KMS-11 (cell line): ENCODE results near the gene CC2D2B.
"Not testable (repeated sequence)": the region's sequence is repeated elsewhere in the genome, so short reads cannot be mapped to it uniquely, and the experiment has no call there.

Source experiments
- H2AFZ ChIP-seq: fragments of 200-600 bp; sonication (generic); 2 replicates; pipeline ENCODE4 v1.6.1; 2016; ENCODE audit warnings: antibody characterized with exemption, mixed run types, low read depth
- H3K27ac ChIP-seq: fragments of 200-600 bp; sonication (generic); 2 replicates; pipeline ENCODE4 v1.6.1; 2016; ENCODE audit warnings: mild to moderate bottlenecking, mixed run types
- H3K27me3 ChIP-seq: fragments of 200-600 bp; sonication (generic); 2 replicates; pipeline ENCODE4 v1.6.1; 2017; ENCODE audit warnings: mild to moderate bottlenecking, low read depth, mixed run types, moderate library complexity; ENCODE audit not compliant: insufficient read depth
- H3K36me3 ChIP-seq: fragments of 200-600 bp; sonication (generic); 2 replicates; pipeline ENCODE4 v1.6.1; 2017; ENCODE audit warnings: mild to moderate bottlenecking, mixed run types; ENCODE audit not compliant: insufficient read depth
- H3K4me1 ChIP-seq: fragments of 200-600 bp; sonication (generic); 2 replicates; pipeline ENCODE4 v1.6.1; 2016; ENCODE audit warnings: mild to moderate bottlenecking, low read depth, mixed run types; ENCODE audit not compliant: poor library complexity, severe bottlenecking
- H3K4me2 ChIP-seq: fragments of 200-600 bp; sonication (generic); 2 replicates; pipeline ENCODE4 v1.7.0; 2016; ENCODE audit warnings: mild to moderate bottlenecking, mixed run types
- H3K4me3 ChIP-seq: fragments of 200-600 bp; sonication (generic); IDR thresholded peaks from 2 replicates; pipeline ENCODE4 v1.6.1; 2017; ENCODE audit warnings: low read depth, low read length, mixed read lengths; ENCODE audit not compliant: insufficient read depth
- H3K79me2 ChIP-seq: fragments of 200-600 bp; sonication (generic); 2 replicates; pipeline ENCODE4 v1.6.1; 2016; ENCODE audit warnings: low read depth, mixed run types; ENCODE audit not compliant: insufficient read depth
- H3K9ac ChIP-seq: fragments of 200-600 bp; sonication (generic); 2 replicates; pipeline ENCODE4 v1.6.1; 2016; ENCODE audit warnings: mild to moderate bottlenecking, mixed run types
- H4K20me1 ChIP-seq: fragments of 200-600 bp; sonication (generic); 2 replicates; pipeline ENCODE4 v1.6.1; 2016; ENCODE audit warnings: mild to moderate bottlenecking, mixed run types; ENCODE audit not compliant: insufficient read depth
- CTCF ChIP-seq: fragments of 200-600 bp; sonication (generic); conservative IDR thresholded peaks from 2 replicates; pipeline ENCODE4 v1.6.1; 2017; ENCODE audit warnings: low read depth, mild to moderate bottlenecking, antibody characterized with exemption, low read length, moderate library complexity, mixed read lengths

CC2D2B gene

GRCh38 chr10:95896071-95896850 is 11.5 kb upstream of the CC2D2B start:
- Histone ChIP-seq H3K4me1 (no peaks in the 10 kb centered on the region), H3K27me3 (no peaks in the 10 kb centered on the region), H3K4me3 (no peak overlapping the region), H3K27ac (no peak overlapping the region), H4K20me1 (no peaks in the 10 kb centered on the region), H3K79me2 (no peaks in the 10 kb centered on the region), H3K9ac (no peak overlapping the region), H3K36me3 (no peaks in the 10 kb centered on the region), H3K4me2 (no peak overlapping the region), H2AFZ (no peak overlapping the region)
- TF ChIP-seq CTCF: no peak

- not testable (repeated sequence) for H3K27ac ChIP-seq, H4K20me1 ChIP-seq, H3K4me2 ChIP-seq, H2AFZ ChIP-seq, H3K9ac ChIP-seq, H3K36me3 ChIP-seq, H3K79me2 ChIP-seq, H3K4me3 ChIP-seq, H3K27me3 ChIP-seq
- peaks cover 30% of the 10 kb centered on the region for H3K4me1 ChIP-seq
Observed at GRCh38 chr10:95905897-95906580, 1.7 kb upstream of the CC2D2B start.

GRCh38 chr10:95906677-95907455 is 909 bp upstream of the CC2D2B start:
- Histone ChIP-seq H3K27ac (peak overlapping the region; percentile 74), H3K9ac (peak overlapping the region; percentile 77), H3K4me1 (peaks cover 32% of the 10 kb centered on the region), H3K4me3 (no peak overlapping the region), H3K79me2 (0 out of 2 replicates have a peak, but pooled peaks cover 4% of the 10 kb centered on the region), H4K20me1 (no peaks in the 10 kb centered on the region), H3K36me3 (no peaks in the 10 kb centered on the region), H2AFZ (peak overlapping the region; percentile 76), H3K4me2 (peak overlapping the region; percentile 49), H3K27me3 (no peaks in the 10 kb centered on the region)
- TF ChIP-seq CTCF: no peak

GRCh38 chr10:95908450-95908849 is 675 bp downstream of the CC2D2B start:
- Histone ChIP-seq H3K4me1 (peaks cover 32% of the 10 kb centered on the region), H3K79me2 (0 out of 2 replicates have a peak, but pooled peaks cover 4% of the 10 kb centered on the region), H3K4me3 (no peak overlapping the region), H4K20me1 (no peaks in the 10 kb centered on the region), H3K36me3 (no peaks in the 10 kb centered on the region), H3K27ac (no peak overlapping the region), H3K9ac (no peak overlapping the region), H3K4me2 (peak overlapping the region; percentile 49), H2AFZ (peak overlapping the region; percentile 76; the same call in 1 of the 2 replicates), H3K27me3 (no peaks in the 10 kb centered on the region)
- no peak for TF ChIP-seq CTCF
